ENCODE results near the gene CIDEC. TPM values are rescaled to one million over a fixed set of nuclear protein-coding genes. Genes with fewer than 3 reads are reported as not detected.

CIDEC gene
- total and polyA plus RNA-seq, 2 of the 13 experiments (the other 11 are each of a cell fraction or from before 2014, with no cell fraction given): 2.5 to 10.4 TPM

DNA sequence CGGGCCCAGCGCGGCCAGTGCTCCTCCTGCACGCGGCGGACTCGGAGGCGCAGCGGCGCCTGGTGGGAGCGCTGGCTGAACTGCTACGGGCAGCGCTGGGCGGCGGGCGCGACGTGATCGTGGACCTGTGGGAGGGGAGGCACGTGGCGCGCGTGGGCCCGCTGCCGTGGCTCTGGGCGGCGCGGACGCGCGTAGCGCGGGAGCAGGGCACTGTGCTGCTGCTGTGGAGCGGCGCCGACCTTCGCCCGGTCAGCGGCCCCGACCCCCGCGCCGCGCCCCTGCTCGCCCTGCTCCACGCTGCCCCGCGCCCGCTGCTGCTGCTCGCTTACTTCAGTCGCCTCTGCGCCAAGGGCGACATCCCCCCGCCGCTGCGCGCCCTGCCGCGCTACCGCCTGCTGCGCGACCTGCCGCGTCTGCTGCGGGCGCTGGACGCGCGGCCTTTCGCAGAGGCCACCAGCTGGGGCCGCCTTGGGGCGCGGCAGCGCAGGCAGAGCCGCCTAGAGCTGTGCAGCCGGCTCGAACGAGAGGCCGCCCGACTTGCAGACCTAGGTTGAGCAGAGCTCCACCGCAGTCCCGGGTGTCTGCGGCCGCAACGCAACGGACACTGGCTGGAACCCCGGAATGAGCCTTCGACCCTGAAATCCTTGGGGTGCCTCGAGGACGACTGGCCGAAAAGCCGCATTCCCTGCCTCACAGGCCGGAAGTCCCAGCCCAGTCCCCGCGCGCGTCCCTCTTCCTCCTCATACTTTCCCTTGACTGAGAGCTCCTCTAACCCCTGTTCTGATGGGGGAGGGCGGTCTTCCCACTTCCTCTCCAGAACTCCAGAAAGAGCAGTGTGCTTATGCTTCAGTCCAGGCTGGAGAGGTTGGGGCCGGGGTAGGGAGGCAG lies 35.4 kb upstream of the CIDEC start (continued):
- TF ChIP-seq, protein P1, sequence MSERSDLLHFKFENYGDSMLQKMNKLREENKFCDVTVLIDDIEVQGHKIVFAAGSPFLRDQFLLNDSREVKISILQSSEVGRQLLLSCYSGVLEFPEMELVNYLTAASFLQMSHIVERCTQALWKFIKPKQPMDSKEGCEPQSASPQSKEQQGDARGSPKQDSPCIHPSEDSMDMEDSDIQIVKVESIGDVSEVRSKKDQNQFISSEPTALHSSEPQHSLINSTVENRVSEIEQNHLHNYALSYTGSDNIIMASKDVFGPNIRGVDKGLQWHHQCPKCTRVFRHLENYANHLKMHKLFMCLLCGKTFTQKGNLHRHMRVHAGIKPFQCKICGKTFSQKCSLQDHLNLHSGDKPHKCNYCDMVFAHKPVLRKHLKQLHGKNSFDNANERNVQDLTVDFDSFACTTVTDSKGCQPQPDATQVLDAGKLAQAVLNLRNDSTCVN (CRISPR knock-in tag; IDR thresholded peaks at IDR 0.05; ENCODE audit: borderline replicate concordance): 0 out of 2 replicates have a peak, but pooled peaks have one; percentile 41
- TF ChIP-seq ASH2L (IDR thresholded peaks at IDR 0.05; ENCODE audit: insufficient read length, low read depth, low read length): peak; percentile 70
- TF ChIP-seq ZNF607 (CRISPR knock-in tag; IDR thresholded peaks at IDR 0.05; ENCODE audit: borderline replicate concordance): peak; percentile 68; the same call in 1 of the 2 replicates
- TF ChIP-seq, protein P2, sequence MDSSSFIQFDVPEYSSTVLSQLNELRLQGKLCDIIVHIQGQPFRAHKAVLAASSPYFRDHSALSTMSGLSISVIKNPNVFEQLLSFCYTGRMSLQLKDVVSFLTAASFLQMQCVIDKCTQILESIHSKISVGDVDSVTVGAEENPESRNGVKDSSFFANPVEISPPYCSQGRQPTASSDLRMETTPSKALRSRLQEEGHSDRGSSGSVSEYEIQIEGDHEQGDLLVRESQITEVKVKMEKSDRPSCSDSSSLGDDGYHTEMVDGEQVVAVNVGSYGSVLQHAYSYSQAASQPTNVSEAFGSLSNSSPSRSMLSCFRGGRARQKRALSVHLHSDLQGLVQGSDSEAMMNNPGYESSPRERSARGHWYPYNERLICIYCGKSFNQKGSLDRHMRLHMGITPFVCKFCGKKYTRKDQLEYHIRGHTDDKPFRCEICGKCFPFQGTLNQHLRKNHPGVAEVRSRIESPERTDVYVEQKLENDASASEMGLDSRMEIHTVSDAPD (CRISPR knock-in tag; IDR thresholded peaks at IDR 0.05): no peak
- no peak; the same call in 1 of the 2 replicates for TF ChIP-seq ZNF367 (CRISPR knock-in tag; IDR thresholded peaks at IDR 0.05; ENCODE audit: borderline replicate concordance)
- TF ChIP-seq, protein P3, sequence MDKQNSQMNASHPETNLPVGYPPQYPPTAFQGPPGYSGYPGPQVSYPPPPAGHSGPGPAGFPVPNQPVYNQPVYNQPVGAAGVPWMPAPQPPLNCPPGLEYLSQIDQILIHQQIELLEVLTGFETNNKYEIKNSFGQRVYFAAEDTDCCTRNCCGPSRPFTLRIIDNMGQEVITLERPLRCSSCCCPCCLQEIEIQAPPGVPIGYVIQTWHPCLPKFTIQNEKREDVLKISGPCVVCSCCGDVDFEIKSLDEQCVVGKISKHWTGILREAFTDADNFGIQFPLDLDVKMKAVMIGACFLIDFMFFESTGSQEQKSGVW (CRISPR knock-in tag; IDR thresholded peaks at IDR 0.05; ENCODE audit: borderline replicate concordance): no peak
- TF ChIP-seq, protein P4, sequence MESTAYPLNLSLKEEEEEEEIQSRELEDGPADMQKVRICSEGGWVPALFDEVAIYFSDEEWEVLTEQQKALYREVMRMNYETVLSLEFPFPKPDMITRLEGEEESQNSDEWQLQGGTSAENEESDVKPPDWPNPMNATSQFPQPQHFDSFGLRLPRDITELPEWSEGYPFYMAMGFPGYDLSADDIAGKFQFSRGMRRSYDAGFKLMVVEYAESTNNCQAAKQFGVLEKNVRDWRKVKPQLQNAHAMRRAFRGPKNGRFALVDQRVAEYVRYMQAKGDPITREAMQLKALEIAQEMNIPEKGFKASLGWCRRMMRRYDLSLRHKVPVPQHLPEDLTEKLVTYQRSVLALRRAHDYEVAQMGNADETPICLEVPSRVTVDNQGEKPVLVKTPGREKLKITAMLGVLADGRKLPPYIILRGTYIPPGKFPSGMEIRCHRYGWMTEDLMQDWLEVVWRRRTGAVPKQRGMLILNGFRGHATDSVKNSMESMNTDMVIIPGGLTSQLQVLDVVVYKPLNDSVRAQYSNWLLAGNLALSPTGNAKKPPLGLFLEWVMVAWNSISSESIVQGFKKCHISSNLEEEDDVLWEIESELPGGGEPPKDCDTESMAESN (CRISPR knock-in tag; conservative IDR thresholded peaks at IDR 0.05): peak; percentile 32; the same call in 1 of the 2 replicates
- TF ChIP-seq, protein P5, sequence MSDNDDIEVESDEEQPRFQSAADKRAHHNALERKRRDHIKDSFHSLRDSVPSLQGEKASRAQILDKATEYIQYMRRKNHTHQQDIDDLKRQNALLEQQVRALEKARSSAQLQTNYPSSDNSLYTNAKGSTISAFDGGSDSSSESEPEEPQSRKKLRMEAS (IDR thresholded peaks at IDR 0.05): peak; percentile 98
- peak; percentile 92 for TF ChIP-seq ATF7-NPFF (CRISPR knock-in tag; IDR thresholded peaks at IDR 0.05; ENCODE audit: low read depth)
- peak; percentile 77; the same call in 1 of the 2 replicates for TF ChIP-seq ZSCAN21 (CRISPR knock-in tag; IDR thresholded peaks at IDR 0.05; ENCODE audit: borderline replicate concordance)
- TF ChIP-seq FOSL2 (CRISPR knock-in tag; IDR thresholded peaks at IDR 0.05): 0 out of 2 replicates have a peak, but pooled peaks have one; percentile 5
- peak; percentile 90; the same call in 1 of the 2 replicates for TF ChIP-seq ZNF564 (CRISPR knock-in tag; IDR thresholded peaks at IDR 0.05)
- TF ChIP-seq, protein P6, sequence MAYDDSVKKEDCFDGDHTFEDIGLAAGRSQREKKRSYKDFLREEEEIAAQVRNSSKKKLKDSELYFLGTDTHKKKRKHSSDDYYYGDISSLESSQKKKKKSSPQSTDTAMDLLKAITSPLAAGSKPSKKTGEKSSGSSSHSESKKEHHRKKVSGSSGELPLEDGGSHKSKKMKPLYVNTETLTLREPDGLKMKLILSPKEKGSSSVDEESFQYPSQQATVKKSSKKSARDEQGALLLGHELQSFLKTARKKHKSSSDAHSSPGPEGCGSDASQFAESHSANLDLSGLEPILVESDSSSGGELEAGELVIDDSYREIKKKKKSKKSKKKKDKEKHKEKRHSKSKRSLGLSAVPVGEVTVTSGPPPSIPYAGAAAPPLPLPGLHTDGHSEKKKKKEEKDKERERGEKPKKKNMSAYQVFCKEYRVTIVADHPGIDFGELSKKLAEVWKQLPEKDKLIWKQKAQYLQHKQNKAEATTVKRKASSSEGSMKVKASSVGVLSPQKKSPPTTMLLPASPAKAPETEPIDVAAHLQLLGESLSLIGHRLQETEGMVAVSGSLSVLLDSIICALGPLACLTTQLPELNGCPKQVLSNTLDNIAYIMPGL (CRISPR knock-in tag; IDR thresholded peaks at IDR 0.05; ENCODE audit: borderline replicate concordance in 1 of 2, low read depth in 1 of 2): peak in 1 of 2 experiments; percentile 32
- TF ChIP-seq HES4 (CRISPR knock-in tag; IDR thresholded peaks at IDR 0.05; ENCODE audit: borderline replicate concordance): peak; percentile 85; the same call in 1 of the 2 replicates
- TF ChIP-seq DMAP1 (CRISPR knock-in tag; IDR thresholded peaks at IDR 0.05): peak; percentile 29; the same call in 1 of the 2 replicates
- TF ChIP-seq SAFB2 (CRISPR knock-in tag; IDR thresholded peaks at IDR 0.05; ENCODE audit: borderline replicate concordance, low read depth): peak; percentile 69; the same call in 1 of the 2 replicates
- TF ChIP-seq ZBTB38 (CRISPR knock-in tag; IDR thresholded peaks at IDR 0.05): peak; percentile 15; the same call in 1 of the 2 replicates
- peak; percentile 56; the same call in 1 of the 2 replicates for TF ChIP-seq ZMAT3 (CRISPR knock-in tag; conservative IDR thresholded peaks at IDR 0.05)
- no peak for TF ChIP-seq ATM (IDR thresholded peaks at IDR 0.05; ENCODE audit: borderline replicate concordance)
- TF ChIP-seq ZBTB1 (CRISPR knock-in tag; IDR thresholded peaks at IDR 0.05; ENCODE audit: borderline replicate concordance): no peak

All from HepG2 (cell line).